Activated CD8-positive, alpha-beta memory T cell treated with anti-CD3 and anti-CD28 coated beads, Interleukin-2, amount 50 U/mL, for 24 hours (primary cell): Measurements from ENCODE around the gene CD46.
"Not testable (repeated sequence)": the region's sequence is repeated elsewhere in the genome, so short reads cannot be mapped to it uniquely, and the experiment has no call there.

Experiments used
- DNase-seq: peaks from one replicate; pipeline ENCODE4 v3.0.0-alpha.2; 2020; ENCODE audit errors: extremely low read depth

The CD46 gene

GRCh38 chr1:207751790-207752455 lies at the start of gene CD46:
Gene CD46, plus strand, starts transcription at chr1:207752054. Its CDS starts 159 bp downstream, at chr1:207752213.
- peak; percentile 86 for DNase-seq

GRCh38 chr1:207702317-207702716 lies 49.5 kb upstream of the CD46 start:
- DNase-seq = no peak

GRCh38 chr1:207703712-207704111 lies 48.1 kb upstream of the CD46 start:
- no peak for DNase-seq

- DNase-seq = not testable (repeated sequence)
These were observed 43.9 kb upstream of the CD46 start for GRCh38 chr1:207708004-207708403.

- no peak for DNase-seq
These were observed 40.6 kb upstream of the CD46 start for GRCh38 chr1:207711285-207711684.

- not testable (repeated sequence) for DNase-seq
These were observed 39.2 kb upstream of the CD46 start for GRCh38 chr1:207712701-207713100.

GRCh38 chr1:207713529-207713928 lies 38.3 kb upstream of the CD46 start:
- DNase-seq = no peak

- DNase-seq = no peak
These were observed 32.6 kb upstream of the CD46 start for GRCh38 chr1:207719234-207719633.

- not testable (repeated sequence) for DNase-seq
These were observed 23.5 kb upstream of the CD46 start for GRCh38 chr1:207728200-207728858.

GRCh38 chr1:207737503-207738157 lies 14.2 kb upstream of the CD46 start:
- not testable (repeated sequence) for DNase-seq

GRCh38 chr1:207738158-207738659 lies 13.6 kb upstream of the CD46 start:
- DNase-seq = not testable (repeated sequence)

GRCh38 chr1:207740207-207740606 lies 11.6 kb upstream of the CD46 start:
- DNase-seq = no peak

GRCh38 chr1:207742850-207743555 lies 8.9 kb upstream of the CD46 start:
- DNase-seq = no peak

- no peak for DNase-seq
These were observed 7.8 kb upstream of the CD46 start for GRCh38 chr1:207744000-207744534.

- DNase-seq = no peak
These were observed 6.6 kb upstream of the CD46 start for GRCh38 chr1:207745285-207745684.

- no peak for DNase-seq
These were observed 5.8 kb upstream of the CD46 start for GRCh38 chr1:207745839-207746767.

GRCh38 chr1:207747627-207748492 lies 4.0 kb upstream of the CD46 start:
- no peak for DNase-seq

GRCh38 chr1:207748737-207749528 lies 2.9 kb upstream of the CD46 start:
- DNase-seq = no peak
